ELR (cell line): ENCODE measurements around the gene GPR153.
A peak's percentile ranks its signal among the peaks of the same experiment; 100 is the strongest.
"Not testable (repeated sequence)": the region's sequence is repeated elsewhere in the genome, so short reads cannot be mapped to it uniquely, and the experiment has no call there.

Source experiments
- DNase-seq: peaks from one replicate; pipeline ENCODE4 v3.0.0-alpha.2; 2015; ENCODE audit warnings: low read depth

The GPR153 gene

GRCh38 chr1:6260961-6261614 is at the start of gene GPR153:
TSS of gene GPR153 (minus strand) at chr1:6261098. CDS start at chr1:6254905, 6,193 bp downstream.
- peak; percentile 59 for DNase-seq

GRCh38 chr1:6310116-6310848 is 49.4 kb upstream of the GPR153 start:
- no peak for DNase-seq

DNA sequence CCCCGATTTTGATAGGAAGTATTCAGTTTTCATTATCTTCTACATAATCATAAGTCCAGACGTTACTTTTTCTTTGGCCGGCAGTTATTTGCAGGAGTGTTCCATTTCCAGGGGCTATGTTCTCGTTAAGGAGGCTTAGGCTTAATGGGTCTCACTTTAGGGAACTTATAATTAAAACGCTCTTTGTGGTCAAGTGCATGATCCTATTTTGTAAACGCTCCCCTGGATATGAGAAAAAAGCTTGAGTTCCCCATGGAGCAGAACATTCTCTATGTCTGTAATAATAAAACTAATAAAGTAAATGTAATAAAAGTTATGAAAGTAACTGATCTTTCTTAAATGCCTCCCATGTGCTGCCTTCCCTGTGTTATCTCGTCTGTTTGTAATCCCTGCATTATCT is 48.7 kb upstream of the GPR153 start:
- DNase-seq: no peak

DNA sequence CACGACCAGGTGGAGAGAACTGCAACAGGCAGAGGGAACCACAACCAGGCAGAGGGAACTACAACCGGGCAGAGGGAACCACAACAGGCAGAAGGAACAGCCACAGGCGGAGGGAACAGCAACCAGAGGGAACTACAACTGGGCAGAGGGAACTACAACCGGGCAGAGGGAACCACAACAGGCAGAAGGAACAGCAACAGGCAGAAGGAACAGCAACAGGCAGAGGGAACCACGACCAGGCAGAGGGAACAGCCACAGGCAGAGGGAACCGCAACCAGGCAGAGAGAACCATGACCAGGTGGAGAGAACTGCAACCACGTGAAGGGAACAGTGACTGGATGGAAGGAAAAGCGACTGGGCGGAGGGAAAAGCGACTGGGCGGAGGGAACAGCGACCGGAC is 47.6 kb upstream of the GPR153 start:
- no peak for DNase-seq

DNA sequence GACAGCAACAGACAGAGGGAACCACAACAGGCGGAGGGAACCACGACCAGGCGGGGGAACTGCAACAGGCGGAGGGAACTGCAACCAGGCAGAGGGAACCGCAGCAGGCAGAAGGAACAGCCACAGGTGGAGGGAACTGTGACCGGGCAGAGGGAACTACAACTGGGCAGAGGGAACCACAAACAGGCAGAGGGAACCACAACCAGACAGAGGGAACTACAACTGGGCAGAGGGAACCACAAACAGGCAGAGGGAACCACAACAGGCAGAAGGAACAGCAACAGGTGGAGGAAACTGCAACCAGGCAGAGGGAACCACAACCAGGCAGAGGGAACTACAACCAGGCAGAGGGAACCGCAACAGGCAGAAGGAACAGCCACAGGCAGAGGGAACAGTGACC is 46.8 kb upstream of the GPR153 start:
- DNase-seq: not testable (repeated sequence)

- DNase-seq: no peak
Measured at GRCh38 chr1:6307099-6307498, 46.2 kb upstream of the GPR153 start.

GRCh38 chr1:6303397-6304012 is 42.6 kb upstream of the GPR153 start:
- no peak for DNase-seq

DNA sequence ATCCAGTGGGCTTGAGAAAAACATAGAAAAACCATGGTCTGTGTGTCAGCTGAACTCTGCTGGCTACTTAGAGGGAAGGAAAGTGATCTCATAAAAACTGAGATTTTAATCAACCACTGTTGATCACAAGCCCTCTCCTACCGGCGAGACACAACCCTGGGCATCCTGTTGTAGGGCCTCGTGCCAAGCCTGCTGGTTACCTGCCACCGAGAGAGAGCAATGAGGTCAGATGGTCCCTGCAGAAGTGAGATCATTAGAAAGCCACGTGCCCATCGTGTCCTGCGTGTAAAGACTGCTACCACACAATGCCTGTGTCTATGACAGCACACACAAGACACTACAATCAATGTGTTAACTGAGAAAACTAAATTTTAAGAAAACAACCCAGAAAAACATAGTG is 41.7 kb upstream of the GPR153 start:
- DNase-seq: no peak

DNA sequence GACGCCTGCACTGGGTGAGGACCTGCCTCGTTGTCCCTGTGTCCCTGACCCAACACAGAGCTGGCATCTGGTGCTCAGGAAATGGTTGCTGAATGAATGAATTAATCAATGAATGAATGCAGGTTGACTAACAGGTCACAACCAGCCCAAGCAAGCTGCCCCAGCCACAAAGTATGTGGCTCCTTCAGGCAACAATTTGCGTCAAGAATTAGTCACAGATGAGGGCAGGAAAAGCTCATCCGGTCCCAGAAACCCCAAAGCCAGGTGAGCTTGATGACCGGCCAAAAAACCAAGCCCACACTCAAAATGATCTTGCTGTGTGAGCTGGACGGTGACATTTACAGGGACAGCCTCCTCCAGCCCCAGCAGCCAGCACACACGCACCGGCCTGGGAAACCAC is 40.6 kb upstream of the GPR153 start:
- DNase-seq: peak; percentile 66

DNA sequence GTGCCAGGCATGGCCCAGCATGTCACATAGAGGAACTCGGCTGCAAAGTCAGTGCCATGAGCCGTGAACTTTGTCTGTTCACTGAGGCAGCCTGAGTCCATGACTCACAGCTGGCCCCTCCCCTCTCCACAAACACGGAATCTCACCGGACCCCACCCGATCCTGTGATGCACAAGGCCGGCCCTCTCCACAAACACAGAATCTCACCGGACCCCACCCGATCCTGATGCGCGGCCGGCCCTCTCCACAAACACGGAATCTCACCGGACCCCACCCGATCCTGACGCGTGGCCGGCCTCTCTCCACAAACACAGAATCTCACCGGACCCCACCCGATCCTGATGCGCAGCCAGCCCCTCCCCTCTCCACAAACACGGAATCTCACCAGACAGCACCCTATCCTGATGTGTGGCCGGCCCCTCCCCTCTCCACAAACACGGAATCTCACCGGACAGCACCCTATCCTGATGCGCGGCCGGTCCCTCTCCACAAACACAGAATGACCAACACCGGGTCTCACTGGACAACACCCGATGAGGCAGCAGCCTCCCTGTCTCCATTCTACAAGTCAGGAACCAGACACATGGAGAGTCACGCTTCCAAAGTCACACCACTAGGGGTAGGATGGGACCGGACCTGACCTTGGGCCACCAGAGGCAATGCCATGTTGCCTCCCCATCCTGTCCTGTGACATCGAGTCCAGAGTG is 39.6 kb upstream of the GPR153 start:
- DNase-seq: no peak

- no peak for DNase-seq
Measured at GRCh38 chr1:6299557-6300165, 38.8 kb upstream of the GPR153 start.

GRCh38 chr1:6298940-6299465 is 38.1 kb upstream of the GPR153 start:
- no peak for DNase-seq

DNA sequence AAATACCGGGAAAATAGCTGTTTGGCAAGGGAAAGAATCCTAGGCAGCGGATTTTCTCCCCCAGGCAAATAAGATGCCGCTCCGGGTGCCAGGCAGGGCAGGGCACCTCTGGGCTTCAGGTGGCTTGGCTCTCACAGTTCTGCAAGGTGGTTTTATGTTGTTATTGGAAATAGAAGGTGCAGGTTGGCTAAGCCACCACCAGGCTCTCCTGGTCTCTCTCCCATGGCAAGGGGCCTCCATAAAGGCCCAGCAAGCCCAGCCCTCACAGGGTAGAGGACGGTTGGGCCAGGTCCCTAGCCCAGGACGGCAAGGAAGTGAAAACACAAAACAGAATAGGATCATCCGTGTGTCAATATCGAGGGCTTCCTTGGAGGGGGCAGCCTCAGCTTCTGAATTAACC is 37.6 kb upstream of the GPR153 start:
- DNase-seq: no peak

DNA sequence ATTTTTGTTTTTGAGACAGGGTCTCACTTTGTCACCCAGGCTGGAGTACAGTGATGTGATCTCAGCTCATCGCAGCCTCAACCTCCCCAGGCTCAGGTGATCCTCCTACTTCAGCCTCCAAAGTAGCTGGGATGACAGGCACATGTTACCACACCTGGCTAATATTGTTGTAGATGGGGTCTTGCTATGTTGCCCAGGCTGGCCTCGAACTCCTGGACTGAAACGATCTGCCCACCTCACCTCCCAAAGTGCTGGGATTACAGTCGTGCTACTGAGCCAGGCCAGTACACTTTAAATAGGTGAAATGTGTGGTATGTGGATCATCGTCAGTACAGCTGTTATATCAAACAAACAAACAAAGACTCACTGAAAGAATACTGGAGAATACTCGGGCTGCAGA is 35.0 kb upstream of the GPR153 start:
- no peak for DNase-seq

- no peak for DNase-seq
Measured at GRCh38 chr1:6294890-6295556, 34.1 kb upstream of the GPR153 start.

DNA sequence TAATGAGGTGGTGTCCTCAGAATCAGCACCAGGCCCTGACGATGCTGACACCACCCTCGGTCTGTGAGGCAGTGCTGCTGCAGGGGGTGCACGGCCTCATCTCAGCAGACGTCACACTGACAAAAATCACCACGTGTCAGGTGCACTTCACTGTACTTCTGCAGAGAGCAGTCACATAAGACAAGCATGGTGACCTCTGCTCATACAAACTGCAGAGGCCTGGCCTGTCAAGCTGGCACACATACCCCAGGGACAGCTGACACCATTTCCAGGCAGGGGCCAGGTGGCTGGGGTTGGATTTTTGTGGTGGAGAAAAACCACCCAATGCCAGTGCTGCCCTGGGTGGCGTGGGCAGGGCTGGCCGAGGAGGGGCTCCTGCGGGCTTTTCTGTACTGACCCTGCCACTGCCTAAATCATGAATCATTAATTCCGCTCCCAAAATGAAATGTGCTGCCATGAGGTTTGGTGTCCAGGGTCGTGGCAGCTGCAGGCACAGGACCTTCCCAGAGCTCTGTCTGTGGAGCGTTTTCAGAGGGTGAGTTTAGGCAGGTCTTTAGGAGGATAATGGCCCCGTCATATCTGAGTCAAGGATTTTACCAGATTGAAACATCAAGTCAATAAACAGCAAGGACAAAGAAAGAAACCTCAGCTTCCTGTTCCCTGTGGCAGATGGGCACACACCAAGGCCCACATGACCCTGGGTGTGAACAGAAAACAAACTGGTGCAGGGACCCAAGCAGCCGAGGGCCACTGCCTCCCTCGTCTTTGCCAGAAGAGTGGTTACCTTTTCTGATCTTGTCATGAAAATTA is 33.4 kb upstream of the GPR153 start:
- no peak for DNase-seq

DNA sequence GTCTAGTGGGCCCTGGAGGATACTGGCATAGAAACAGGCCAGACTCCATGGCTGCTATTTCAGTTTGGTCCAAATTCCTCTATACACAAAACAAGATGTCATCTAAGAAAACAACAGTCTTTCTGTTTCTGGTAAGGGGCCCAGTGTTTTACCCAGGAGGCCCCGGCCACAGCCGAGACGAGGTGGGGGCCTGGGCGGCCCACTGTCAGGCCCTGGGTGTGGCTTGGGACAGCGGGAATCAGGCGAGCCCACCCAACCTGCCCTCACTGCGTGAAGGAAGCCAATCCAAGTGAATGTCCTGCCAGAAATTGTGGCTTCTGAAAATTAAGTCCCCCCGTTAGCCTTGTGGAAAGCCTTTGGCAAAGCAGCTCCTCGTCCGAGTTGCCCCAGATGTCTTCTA is 31.2 kb upstream of the GPR153 start:
- DNase-seq: no peak

DNA sequence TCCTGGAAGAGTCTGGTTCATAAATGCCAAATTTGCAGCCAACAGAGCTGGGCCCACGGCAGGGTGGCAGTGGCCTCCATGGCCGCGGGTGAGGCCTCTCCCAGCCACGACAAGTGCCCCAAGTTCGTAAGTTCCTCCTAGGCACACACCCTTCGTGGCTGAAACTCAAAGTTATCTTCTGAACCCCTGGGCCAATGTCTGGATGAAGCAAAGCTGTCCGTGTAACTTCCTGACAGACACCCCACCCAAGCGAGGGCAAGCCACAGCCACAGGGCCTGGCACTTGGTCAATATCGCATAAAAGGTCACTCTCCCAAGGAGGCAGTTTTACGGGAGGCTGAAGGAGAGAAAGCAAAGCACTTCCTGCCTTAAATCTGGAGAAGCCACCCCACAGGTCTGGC is 27.8 kb upstream of the GPR153 start:
- no peak for DNase-seq

DNA sequence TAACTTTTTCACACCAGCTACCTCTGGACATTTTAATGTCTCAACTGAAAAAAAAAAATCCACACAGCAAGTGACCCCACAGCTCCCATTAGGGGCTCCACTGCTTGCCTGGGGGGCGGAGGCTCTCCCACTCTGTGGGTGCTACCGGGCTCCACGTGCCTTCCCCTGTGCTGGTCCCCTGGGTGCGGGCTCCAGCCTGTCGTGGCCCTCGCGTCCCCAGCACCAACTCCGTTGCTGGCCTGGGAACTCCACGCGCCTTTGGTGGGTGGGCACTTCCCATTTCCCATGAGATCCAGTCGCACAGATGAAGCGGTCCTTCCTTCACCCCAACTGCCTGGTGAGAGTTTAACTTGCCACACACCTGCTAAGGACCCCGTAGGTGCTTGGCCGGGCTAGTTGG is 27.1 kb upstream of the GPR153 start:
- DNase-seq: no peak

GRCh38 chr1:6287431-6287886 is 26.6 kb upstream of the GPR153 start:
- no peak for DNase-seq

DNA sequence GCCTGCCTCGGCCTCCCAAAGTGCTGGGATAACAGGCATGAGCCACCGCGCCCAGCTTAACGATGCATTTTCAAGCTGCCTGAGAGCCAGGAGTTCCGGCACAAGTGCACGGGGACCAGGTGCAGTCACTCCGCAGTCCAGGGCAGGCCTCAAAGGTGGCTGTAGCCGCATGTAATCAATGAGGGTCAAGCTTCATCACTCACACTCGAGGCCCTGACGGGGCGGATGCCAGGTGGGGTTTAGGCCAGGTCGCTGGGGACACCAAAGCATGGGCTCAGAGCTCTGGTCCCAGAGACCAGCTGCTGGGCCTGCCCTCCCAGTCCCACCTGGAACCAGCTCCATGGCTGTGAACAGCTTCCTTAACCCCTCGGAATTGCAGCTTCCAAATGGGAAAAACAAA is 26.1 kb upstream of the GPR153 start:
- DNase-seq: no peak
